Lower leg skin (tissue), 3 donors: ENCODE measurements around the gene DTX3L.

Source experiments
- CTCF ChIP-seq, 3 donors: fragments of 450-650 bp; IDR thresholded peaks; one replicate each; pipeline ENCODE4 v1.5.1; 2016; ENCODE audit warnings: antibody characterized with exemption in 3 of 3, mild to moderate bottlenecking in 3 of 3, moderate library complexity in 2 of 3
- POLR2A ChIP-seq, 2 donors: fragments of 450-650 bp; IDR thresholded peaks; one replicate each; pipeline ENCODE4 v1.6.1; 2016 to 2017; ENCODE audit warnings: antibody characterized with exemption in 2 of 2, mild to moderate bottlenecking in 1 of 2, moderate library complexity in 1 of 2

- TF ChIP-seq POLR2A (IDR thresholded peaks at IDR 0.05): no peak
- TF ChIP-seq CTCF (IDR thresholded peaks at IDR 0.05): no peak
Observed at GRCh38 chr3:122548076-122548475, 16.1 kb upstream of the DTX3L start.
